Small intestine (tissue), 7 donors: Measurements from ENCODE around the gene C6orf132. TPM values are rescaled to one million over a fixed set of nuclear protein-coding genes. Genes with fewer than 3 reads are reported as not detected.

ENCODE experiments used
- DNase-seq, 2 donors: peaks; one replicate each; pipeline versions ENCODE4 v3.0.0 to v3.0.0-alpha.2; 2013
- FAIRE-seq: peaks from 2 replicates; lab custom pipeline; 2012; peaks lifted over from hg19 to GRCh38; lab: Jason Lieb, UNC
- H3K27ac ChIP-seq, 3 donors: one replicate each; pipeline ENCODE4 v1.5.1; 2013; ENCODE audit warnings: low read length in 2 of 3, mild to moderate bottlenecking in 2 of 3, control low read depth in 1 of 3, inconsistent platforms in 1 of 3, low read depth in 1 of 3, moderate library complexity in 1 of 3
- H3K27me3 ChIP-seq, 3 donors: one replicate each; pipeline ENCODE4 v1.6.1; 2013; ENCODE audit warnings: low read length in 3 of 3, inconsistent platforms in 1 of 3; ENCODE audit not compliant: control insufficient read depth in 3 of 3, insufficient read depth in 3 of 3
- H3K36me3 ChIP-seq, 3 donors: one replicate each; pipeline ENCODE4 v1.6.1; 2013; ENCODE audit warnings: low read length in 3 of 3, inconsistent platforms in 1 of 3, low read depth in 1 of 3, mild to moderate bottlenecking in 1 of 3, moderate library complexity in 1 of 3; ENCODE audit not compliant: control insufficient read depth in 3 of 3, insufficient read depth in 2 of 3
- H3K4me1 ChIP-seq, 3 donors: one replicate each; pipeline ENCODE4 v1.6.1; 2013; ENCODE audit warnings: low read length in 2 of 3, inconsistent platforms in 1 of 3, low read depth in 1 of 3, mild to moderate bottlenecking in 1 of 3, moderate library complexity in 1 of 3; ENCODE audit not compliant: control insufficient read depth in 3 of 3, insufficient read depth in 2 of 3
- H3K4me3 ChIP-seq, 3 donors: one replicate each; pipeline ENCODE4 v1.5.1; 2013; ENCODE audit warnings: low read length in 3 of 3, control low read depth in 1 of 3, inconsistent platforms in 1 of 3, low read depth in 1 of 3, mild to moderate bottlenecking in 1 of 3, moderate library complexity in 1 of 3
- H3K9me3 ChIP-seq, 2 donors: one replicate each; pipeline ENCODE4 v1.6.1; 2013; ENCODE audit warnings: low read depth in 1 of 2, low read length in 1 of 2; ENCODE audit not compliant: control insufficient read depth in 2 of 2, insufficient read depth in 1 of 2
- WGBS, 3 donors: extraction: QIAGEN DNeasy Blood & Tissue Kit; methylation state at CpG; one replicate each; pipeline ENCODE4 v1.1.7; 2013; 5-methylcytosine and 5-hydroxymethylcytosine counted together
- polyA plus RNA-seq, 4 donors: library from polyadenylated mRNA; stranded (reverse) in 3 of 4; unstranded in 1 of 4; fragments of 200-250 nt in 3 of 4; fragments of 120-200 nt in 1 of 4; gene quantifications; one replicate each; pipeline versions ENCODE4 v1.2.1 to v1.2.3, GENCODE V29; 2013
- donor health status: healthy with polysubstance abuse.
- donor health status: control.
- donor health status: control.
- donor health status: Bipolar disorder and iron deficiency.
- donor health status: healthy.

The C6orf132 gene
- polyA plus RNA-seq, 4 donors, result 44.1 to 198 (median 85.7) TPM

DNA sequence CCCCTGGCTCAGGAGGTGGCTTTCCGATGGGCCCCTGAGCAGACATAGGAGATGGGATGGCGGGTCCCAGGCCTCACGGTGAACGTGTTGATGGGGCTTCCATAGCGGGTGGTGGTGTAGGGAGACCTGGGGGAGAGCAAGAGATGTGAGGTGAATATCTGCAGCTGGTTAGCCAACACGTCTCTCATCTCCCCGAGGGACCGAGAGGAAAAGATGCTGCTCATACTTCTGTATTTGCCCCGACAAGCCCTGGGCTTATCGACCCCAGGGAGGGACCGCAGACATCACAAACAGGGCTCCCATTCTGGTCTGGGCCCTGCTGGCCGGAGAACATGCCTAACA lies 38.7 kb downstream of the C6orf132 start:
- Histone ChIP-seq H3K9me3 (no peaks in the 10 kb centered on the region), H3K27me3 (no peaks in the 10 kb centered on the region), H3K36me3 (peaks cover 0 to 72% (median 9%) of the 10 kb centered on the region in 3 donors), H3K4me1 (peaks cover 5 to 91% (median 7%) of the 10 kb centered on the region in 3 donors), H3K4me3 (no peak overlapping the region), H3K27ac (peak overlapping the region; percentile 17 to 96 (median 28))
- FAIRE-seq, result no peak
- no peak for DNase-seq
- 82 to 89% (median 89%) methylated on average over 12 of the region's 12 CpGs for WGBS, 3 donors

- H3K27ac ChIP-seq, result peak overlapping the region in 2 of 3 donors; percentile 28 to 96
- 24 to 66% (median 46%) methylated on average over 7 of the region's 7 CpGs for WGBS, 3 donors
- no peaks in the 10 kb centered on the region for H3K27me3 ChIP-seq
- peaks cover 5 to 94% (median 8%) of the 10 kb centered on the region in 3 donors for H3K4me1 ChIP-seq
- H3K36me3 ChIP-seq, result peaks cover 0 to 67% (median 9%) of the 10 kb centered on the region in 3 donors
- FAIRE-seq (no peak), DNase-seq (peak; percentile 66 to 81)
- H3K4me3 ChIP-seq, result no peak overlapping the region
- no peaks in the 10 kb centered on the region for H3K9me3 ChIP-seq
Observed at GRCh38 chr6:42103216-42103615, 39.2 kb downstream of the C6orf132 start.

DNA sequence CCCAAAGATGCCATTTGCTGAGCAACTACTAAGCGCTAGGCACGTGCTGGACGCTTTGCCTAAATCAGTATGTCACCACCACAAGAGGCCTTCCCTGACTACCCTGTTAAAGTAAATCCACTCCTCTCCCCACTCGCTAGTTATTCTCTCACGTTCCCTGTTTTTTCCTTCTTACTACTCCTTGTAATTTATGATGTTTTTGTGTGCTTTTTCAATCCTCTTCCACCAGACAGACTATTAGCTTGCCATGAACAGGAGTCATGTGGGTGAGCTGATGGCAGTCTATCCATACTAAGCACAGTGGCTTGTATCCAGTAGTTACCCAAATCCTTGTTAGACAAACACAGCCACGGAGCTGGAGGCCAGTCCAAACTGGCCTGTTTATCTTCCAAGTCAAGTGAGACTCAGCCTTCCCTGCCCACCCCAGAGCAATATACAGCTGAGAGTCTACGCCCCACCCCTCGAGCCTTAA lies 41.2 kb downstream of the C6orf132 start:
- Histone ChIP-seq H3K9me3 (no peaks in the 10 kb centered on the region), H3K27me3 (no peaks in the 10 kb centered on the region), H3K4me3 (no peak overlapping the region), H3K27ac (peak overlapping the region; percentile 71 to 96 (median 76)), H3K4me1 (peaks cover 5 to 92% (median 8%) of the 10 kb centered on the region in 3 donors), H3K36me3 (peaks cover 0 to 52% (median 7%) of the 10 kb centered on the region in 3 donors)
- peak; percentile 47 to 79 for DNase-seq
- WGBS, 3 donors, result 72 to 78% (median 72%) methylated on average over 8 of the region's 8 CpGs
- no peak for FAIRE-seq

DNA sequence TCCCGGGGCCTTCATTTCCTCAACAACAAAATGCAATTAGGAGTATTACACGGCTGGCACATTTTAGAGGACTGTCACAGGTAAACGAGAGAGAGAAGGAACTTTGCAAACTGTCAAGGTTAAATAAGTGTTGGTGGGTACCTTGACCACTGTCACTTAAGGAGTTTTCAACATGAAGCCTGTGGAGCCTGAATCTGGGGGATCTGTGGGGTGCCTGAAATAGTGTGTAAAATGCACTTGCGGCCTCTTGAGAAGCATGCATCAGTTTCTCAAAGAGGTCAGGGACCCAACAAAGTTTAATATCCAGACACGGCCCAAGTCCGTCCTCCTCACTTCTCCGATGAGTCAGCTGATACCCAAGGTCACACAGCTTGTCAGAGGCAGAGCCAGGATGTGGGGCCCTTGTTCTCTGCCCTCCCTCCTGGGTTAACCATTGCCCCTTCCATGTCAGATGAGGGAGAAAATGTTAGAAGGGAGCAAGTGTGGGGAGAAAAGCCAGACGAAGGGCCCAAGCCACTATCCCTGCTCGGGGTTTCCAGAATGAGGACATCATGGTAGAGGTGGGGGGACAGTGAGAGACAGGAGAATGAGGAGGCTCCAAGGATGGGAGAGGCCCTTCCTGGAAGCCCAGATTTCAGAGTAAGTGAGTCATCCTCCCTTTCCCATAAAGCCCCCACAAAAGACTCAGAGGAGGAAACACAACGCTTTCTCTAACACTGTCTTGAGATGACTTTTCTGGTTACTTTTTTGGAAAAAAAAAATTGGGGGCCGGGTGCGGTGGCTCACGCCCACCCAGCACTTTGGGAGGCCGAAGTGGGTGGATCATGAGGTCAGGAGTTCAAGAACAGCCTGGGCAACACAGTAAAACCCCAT lies 42.2 kb downstream of the C6orf132 start:
- no peak overlapping the region for H3K4me3 ChIP-seq
- H3K4me1 ChIP-seq, result peaks cover 5 to 87% (median 8%) of the 10 kb centered on the region in 3 donors
- 38 to 46% (median 40%) methylated on average over 14 of the region's 14 CpGs for WGBS, 3 donors
- no peak for FAIRE-seq
- DNase-seq, result peak; percentile 89 to 93
- no peaks in the 10 kb centered on the region for H3K27me3 ChIP-seq
- H3K36me3 ChIP-seq, result peaks cover 0 to 42% (median 3%) of the 10 kb centered on the region in 3 donors
- peak overlapping the region; percentile 91 to 96 (median 96) for H3K27ac ChIP-seq
- no peaks in the 10 kb centered on the region for H3K9me3 ChIP-seq

- FAIRE-seq (no peak), DNase-seq (peak; percentile 78 to 93)
- Histone ChIP-seq H3K4me3 (no peak overlapping the region), H3K4me1 (peaks cover 5 to 82% (median 8%) of the 10 kb centered on the region in 3 donors), H3K27ac (peak overlapping the region; percentile 91 to 96 (median 96)), H3K36me3 (peaks cover 0 to 34% (median 0%) of the 10 kb centered on the region in 3 donors), H3K9me3 (no peaks in the 10 kb centered on the region), H3K27me3 (no peaks in the 10 kb centered on the region)
- 11 to 42% (median 29%) methylated on average over 13 of the region's 13 CpGs for WGBS, 3 donors
Observed at GRCh38 chr6:42099340-42100028, 42.9 kb downstream of the C6orf132 start.

DNA sequence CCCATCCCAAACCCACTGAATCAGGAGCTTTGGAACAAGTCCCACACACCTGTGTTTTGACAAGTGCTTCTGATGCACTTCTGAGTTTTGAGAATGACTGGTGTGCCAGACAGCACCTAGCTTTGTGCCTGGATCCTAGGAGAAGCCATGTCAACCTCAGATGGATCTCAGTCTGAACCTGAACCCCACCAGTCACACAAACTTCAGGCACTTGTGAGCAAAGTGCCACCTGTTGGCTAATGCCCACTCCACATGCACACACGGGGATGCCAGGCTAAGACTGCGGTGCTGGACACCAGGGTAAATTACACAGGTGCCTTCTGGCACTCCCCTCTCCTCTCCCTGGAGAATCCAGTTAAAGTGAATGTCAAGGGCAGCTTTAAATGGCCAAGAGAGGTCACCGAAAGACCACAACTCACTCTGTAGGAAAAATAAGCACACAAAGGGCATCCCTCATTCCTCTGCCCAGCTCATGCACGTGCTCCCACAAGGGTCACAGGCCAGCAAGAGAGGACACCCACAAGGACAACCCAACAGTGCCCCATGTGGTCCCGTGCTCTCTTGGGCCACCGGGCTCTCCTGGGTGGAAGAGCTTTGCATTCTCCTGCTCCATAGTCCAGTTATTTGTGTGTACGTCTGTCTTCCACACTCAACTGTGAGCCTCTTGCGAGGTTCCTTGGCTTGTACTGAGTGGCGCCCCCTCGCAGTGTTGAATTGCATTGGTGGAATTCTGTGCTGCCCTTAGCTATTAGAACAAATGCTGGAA lies 46.5 kb downstream of the C6orf132 start:
- H3K4me1 ChIP-seq, result peaks cover 0 to 60% (median 8%) of the 10 kb centered on the region in 3 donors
- H3K27ac ChIP-seq, result peak overlapping the region in 1 of 3 donors; percentile 24
- no peak for FAIRE-seq
- H3K27me3 ChIP-seq, result no peaks in the 10 kb centered on the region
- 69 to 75% (median 70%) methylated on average over 10 of the region's 10 CpGs for WGBS, 3 donors
- H3K36me3 ChIP-seq, result peaks cover 0 to 6% (median 0%) of the 10 kb centered on the region in 3 donors
- no peaks in the 10 kb centered on the region for H3K9me3 ChIP-seq
- DNase-seq, result peak in 1 of 2 donors; percentile 38
- no peak overlapping the region for H3K4me3 ChIP-seq

DNA sequence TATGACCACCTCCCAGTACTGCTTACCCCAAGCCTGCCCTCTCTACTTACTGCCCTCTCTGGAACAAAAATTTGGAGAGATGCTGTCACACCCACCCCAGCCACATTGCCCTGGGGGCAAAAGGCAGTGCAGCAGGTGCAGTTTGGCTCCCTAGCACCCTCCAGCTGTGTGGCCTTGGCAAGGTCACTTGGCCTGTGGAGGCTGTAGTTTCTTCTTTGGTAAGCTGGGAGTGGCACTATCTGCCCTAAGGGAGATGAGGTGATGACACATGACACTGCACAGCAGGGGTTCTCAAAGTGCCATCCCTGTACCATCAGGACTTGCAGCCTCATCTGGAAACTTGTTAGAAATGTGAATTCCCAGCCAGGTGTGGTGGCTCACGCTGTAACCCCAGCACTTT lies 47.3 kb downstream of the C6orf132 start:
- Histone ChIP-seq H3K4me3 (no peak overlapping the region), H3K27me3 (no peaks in the 10 kb centered on the region), H3K27ac (no peak overlapping the region), H3K9me3 (no peaks in the 10 kb centered on the region), H3K4me1 (peaks cover 0 to 51% (median 8%) of the 10 kb centered on the region in 3 donors), H3K36me3 (no peaks in the 10 kb centered on the region)
- no peak for FAIRE-seq
- no peak for DNase-seq
- WGBS, 3 donors, result 86 to 91% (median 88%) methylated on average over 1 of the region's 1 CpG
